K562 (cell line): ENCODE data around the gene CACNA1A. TPM values are rescaled to one million over a fixed set of nuclear protein-coding genes. Genes with fewer than 3 reads are reported as not detected.
A peak's percentile ranks its signal among the peaks of the same experiment; 100 is the strongest.

ENCODE experiments used
- BRD4 ChIP-seq: fragments of 200-600 bp; sonication (generic); IDR thresholded peaks from 2 replicates; pipeline ENCODE4 v1.6.1; 2017; ENCODE audit warnings: inconsistent platforms
- EGR1 ChIP-seq: fragments of 450-650 bp; conservative IDR thresholded peaks from 2 replicates; pipeline ENCODE4 v1.6.1; 2017; ENCODE audit warnings: mild to moderate bottlenecking
- GTF2E2 ChIP-seq: fragments of 200-800 bp; sonication (Bioruptor generic); IDR thresholded peaks from 2 replicates; pipeline ENCODE4 v1.6.1; 2016; ENCODE audit warnings: missing genetic modification characterization, missing compliant biosample characterization
- KDM5B ChIP-seq: fragments of 200-600 bp; sonication (generic); IDR thresholded peaks from 2 replicates; pipeline ENCODE4 v1.6.1; 2012; ENCODE audit warnings: low read depth, mild to moderate bottlenecking, moderate library complexity, low read length, control low read depth, inconsistent platforms; ENCODE audit not compliant: insufficient replicate concordance
- LCOR ChIP-seq: sonication (generic); formaldehyde crosslinking; IDR thresholded peaks from 2 replicates; pipeline ENCODE4 v1.8.0; 2022; ENCODE audit warnings: mild to moderate bottlenecking, missing genetic modification reagents
- NR1H2 ChIP-seq: sonication (generic); formaldehyde crosslinking; IDR thresholded peaks from 2 replicates; pipeline ENCODE4 v1.4.0; 2020; ENCODE audit warnings: mild to moderate bottlenecking, missing genetic modification reagents
- RNF2 ChIP-seq: sonication (generic); IDR thresholded peaks from 2 replicates; pipeline ENCODE4 v1.6.1; 2016
- SLC30A9 ChIP-seq: fragments of 250-450 bp; sonication (Bioruptor Pico); IDR thresholded peaks from 2 replicates; pipeline ENCODE4 v1.8.0; 2022; ENCODE audit warnings: mild to moderate bottlenecking, moderate library complexity
- STAT5A ChIP-seq: IDR thresholded peaks from 2 replicates; pipeline ENCODE4 v1.6.1; 2012; ENCODE audit warnings: low read length, inconsistent platforms, borderline replicate concordance
- TAF15 ChIP-seq: fragments of 200-400 bp; formaldehyde crosslinking; IDR thresholded peaks from 2 replicates; pipeline ENCODE4 v1.6.1; 2017; ENCODE audit warnings: mild to moderate bottlenecking, low read depth, low read length, moderate library complexity
- TARDBP ChIP-seq: fragments of 450-650 bp; IDR thresholded peaks from 2 replicates; pipeline ENCODE4 v1.6.1; 2016
- TCF3 ChIP-seq: sonication (generic); formaldehyde crosslinking; IDR thresholded peaks from 2 replicates; pipeline ENCODE4 v1.4.0; 2020; ENCODE audit warnings: mild to moderate bottlenecking, missing genetic modification reagents
- ZC3H8 ChIP-seq: fragments of 450-650 bp; IDR thresholded peaks from 2 replicates; pipeline ENCODE4 v1.6.1; 2017
- ZNF197 ChIP-seq: fragments of 200-800 bp; sonication (Bioruptor generic); IDR thresholded peaks from 2 replicates; pipeline ENCODE4 v1.6.1; 2016; ENCODE audit warnings: low read depth, missing genetic modification characterization, missing compliant biosample characterization
- ZSCAN29 ChIP-seq: fragments of 450-650 bp; IDR thresholded peaks from 2 replicates; pipeline ENCODE4 v1.6.1; 2017
- polyA plus RNA-seq, 8 experiments: library from polyadenylated mRNA; depleted of rRNA in 4 of 8; stranded (reverse) in 5 of 8; unstranded in 3 of 8; fragments of >200 nt; fragmentation: Nextera tagmentation in 2 of 8; fragmentation: Illumina TruSeq in 1 of 8; extraction: Ambion mirVana in 2 of 8; extraction: Trizol in 1 of 8; gene quantifications; 2 replicates each; pipeline versions ENCODE4 v1.2.1 to v1.2.3, GENCODE V29; 2011 to 2014; ENCODE audit warnings: inconsistent platforms in 1 of 8, missing spikeins in 1 of 8
- total RNA-seq, 7 experiments: library from RNA; depleted of rRNA in 6 of 7; stranded (reverse); fragments of >200 nt in 6 of 7; fragmentation: Illumina TruSeq in 2 of 7; extraction: Trizol in 2 of 7; gene quantifications; 2 replicates each; pipeline versions ENCODE4 v1.2.1 to v1.2.3, GENCODE V29; 2011 to 2021; ENCODE audit warnings: low replicate concordance in 1 of 7
- TF ChIP-seq, protein P1 (sequence below): fragments of 450-650 bp; IDR thresholded peaks from 2 replicates; pipeline ENCODE4 v1.6.1; 2016
- TF ChIP-seq, protein P2 (sequence below): fragments of 250-450 bp; sonication (Bioruptor Pico); IDR thresholded peaks from 2 replicates; pipeline ENCODE4 v1.4.0; 2020
- TF ChIP-seq, protein P3 (sequence below): fragments of 250-450 bp; sonication (Bioruptor Pico); IDR thresholded peaks from 2 replicates; pipeline ENCODE4 v1.4.0; 2020; ENCODE audit warnings: mild to moderate bottlenecking, moderate library complexity
- TF ChIP-seq, protein P4 (sequence below): fragments of 250-450 bp; sonication (Bioruptor Pico); IDR thresholded peaks from 2 replicates; pipeline ENCODE4 v1.5.0; 2021; ENCODE audit warnings: mild to moderate bottlenecking, borderline replicate concordance

CACNA1A gene
- total and polyA plus RNA-seq, 9 of the 15 experiments (the other 6 are each of a cell fraction or from before 2014, with no cell fraction given): 0.03 to 0.20 (median 0.09) TPM; not detected in 1

DNA sequence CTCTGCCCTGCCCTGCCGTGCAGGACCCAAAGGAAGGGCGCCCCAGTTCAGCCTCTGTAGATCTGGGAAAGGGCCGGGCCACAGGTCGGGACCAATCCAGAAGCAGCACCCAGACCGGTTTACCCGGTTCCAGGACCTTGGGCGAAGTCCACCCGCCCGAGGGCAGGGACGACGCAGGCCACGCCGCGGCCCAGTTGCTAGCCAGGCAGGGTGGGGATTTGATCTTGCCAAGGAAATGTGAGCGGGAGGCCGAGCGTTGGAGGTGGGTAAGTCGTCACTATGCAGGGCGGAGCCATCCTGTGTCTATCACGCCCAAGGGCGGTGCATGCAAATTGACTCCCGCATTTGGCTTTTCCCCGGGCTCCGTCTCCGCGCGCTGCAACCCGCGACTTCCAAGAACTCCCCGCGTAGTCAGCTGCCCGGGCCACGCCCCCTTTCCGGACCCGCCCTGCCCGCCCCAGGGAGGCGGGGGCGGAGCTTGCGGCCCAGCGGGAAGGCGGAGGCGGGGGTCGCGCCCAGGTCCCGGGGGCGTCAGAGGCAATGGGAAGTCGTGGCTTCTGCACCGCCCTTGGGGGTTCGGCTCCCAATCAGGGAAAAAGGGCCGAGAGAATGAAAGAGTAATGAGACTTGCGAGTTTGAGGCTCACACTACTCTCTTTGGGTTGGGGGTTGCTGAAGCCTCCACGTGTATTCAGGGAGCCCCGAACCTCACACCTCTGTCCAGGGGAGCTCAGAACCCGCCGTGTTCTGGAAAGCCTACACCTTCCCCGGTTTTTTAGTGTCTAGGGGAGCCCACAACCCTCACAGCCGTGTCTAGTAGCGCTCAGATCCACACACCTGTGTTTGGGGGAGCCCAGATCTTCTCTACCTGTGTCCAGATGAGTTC, 343.3 kb downstream of the CACNA1A start (continued):
- peak; percentile 63; the same call in 1 of the 2 replicates for TF ChIP-seq LCOR (CRISPR knock-in tag)
- TF ChIP-seq, protein P1, sequence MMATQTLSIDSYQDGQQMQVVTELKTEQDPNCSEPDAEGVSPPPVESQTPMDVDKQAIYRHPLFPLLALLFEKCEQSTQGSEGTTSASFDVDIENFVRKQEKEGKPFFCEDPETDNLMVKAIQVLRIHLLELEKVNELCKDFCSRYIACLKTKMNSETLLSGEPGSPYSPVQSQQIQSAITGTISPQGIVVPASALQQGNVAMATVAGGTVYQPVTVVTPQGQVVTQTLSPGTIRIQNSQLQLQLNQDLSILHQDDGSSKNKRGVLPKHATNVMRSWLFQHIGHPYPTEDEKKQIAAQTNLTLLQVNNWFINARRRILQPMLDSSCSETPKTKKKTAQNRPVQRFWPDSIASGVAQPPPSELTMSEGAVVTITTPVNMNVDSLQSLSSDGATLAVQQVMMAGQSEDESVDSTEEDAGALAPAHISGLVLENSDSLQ: peak; percentile 97
- peak; percentile 18; the same call in 1 of the 2 replicates for TF ChIP-seq BRD4
- TF ChIP-seq ZNF197 (CRISPR knock-in tag): 0 out of 2 replicates have a peak, but pooled peaks have one; percentile 35
- TF ChIP-seq, protein P2, sequence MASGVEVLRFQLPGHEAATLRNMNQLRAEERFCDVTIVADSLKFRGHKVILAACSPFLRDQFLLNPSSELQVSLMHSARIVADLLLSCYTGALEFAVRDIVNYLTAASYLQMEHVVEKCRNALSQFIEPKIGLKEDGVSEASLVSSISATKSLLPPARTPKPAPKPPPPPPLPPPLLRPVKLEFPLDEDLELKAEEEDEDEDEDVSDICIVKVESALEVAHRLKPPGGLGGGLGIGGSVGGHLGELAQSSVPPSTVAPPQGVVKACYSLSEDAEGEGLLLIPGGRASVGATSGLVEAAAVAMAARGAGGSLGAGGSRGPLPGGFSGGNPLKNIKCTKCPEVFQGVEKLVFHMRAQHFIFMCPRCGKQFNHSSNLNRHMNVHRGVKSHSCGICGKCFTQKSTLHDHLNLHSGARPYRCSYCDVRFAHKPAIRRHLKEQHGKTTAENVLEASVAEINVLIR (CRISPR knock-in tag): peak; percentile 14; the same call in 1 of the 2 replicates
- TF ChIP-seq STAT5A: peak; percentile 51
- TF ChIP-seq TCF3 (CRISPR knock-in tag): 0 out of 2 replicates have a peak, but pooled peaks have one; percentile 3
- TF ChIP-seq, protein P3, sequence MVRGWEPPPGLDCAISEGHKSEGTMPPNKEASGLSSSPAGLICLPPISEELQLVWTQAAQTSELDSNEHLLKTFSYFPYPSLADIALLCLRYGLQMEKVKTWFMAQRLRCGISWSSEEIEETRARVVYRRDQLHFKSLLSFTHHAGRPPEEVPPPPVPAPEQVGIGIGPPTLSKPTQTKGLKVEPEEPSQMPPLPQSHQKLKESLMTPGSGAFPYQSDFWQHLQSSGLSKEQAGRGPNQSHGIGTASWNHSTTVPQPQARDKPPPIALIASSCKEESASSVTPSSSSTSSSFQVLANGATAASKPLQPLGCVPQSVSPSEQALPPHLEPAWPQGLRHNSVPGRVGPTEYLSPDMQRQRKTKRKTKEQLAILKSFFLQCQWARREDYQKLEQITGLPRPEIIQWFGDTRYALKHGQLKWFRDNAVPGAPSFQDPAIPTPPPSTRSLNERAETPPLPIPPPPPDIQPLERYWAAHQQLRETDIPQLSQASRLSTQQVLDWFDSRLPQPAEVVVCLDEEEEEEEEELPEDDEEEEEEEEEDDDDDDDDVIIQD (CRISPR knock-in tag): 0 out of 2 replicates have a peak, but pooled peaks have one; percentile 47
- TF ChIP-seq KDM5B: peak; percentile 91
- no peak for TF ChIP-seq TARDBP
- no peak for TF ChIP-seq TAF15
- TF ChIP-seq SLC30A9 (CRISPR knock-in tag): no peak
- no peak for TF ChIP-seq ZC3H8
- TF ChIP-seq ZSCAN29: no peak
- TF ChIP-seq EGR1: peak; percentile 99
- TF ChIP-seq GTF2E2 (tag): no peak
- TF ChIP-seq NR1H2 (CRISPR knock-in tag): 0 out of 2 replicates have a peak, but pooled peaks have one; percentile 3
- TF ChIP-seq RNF2: peak; percentile 73
- TF ChIP-seq, protein P4, sequence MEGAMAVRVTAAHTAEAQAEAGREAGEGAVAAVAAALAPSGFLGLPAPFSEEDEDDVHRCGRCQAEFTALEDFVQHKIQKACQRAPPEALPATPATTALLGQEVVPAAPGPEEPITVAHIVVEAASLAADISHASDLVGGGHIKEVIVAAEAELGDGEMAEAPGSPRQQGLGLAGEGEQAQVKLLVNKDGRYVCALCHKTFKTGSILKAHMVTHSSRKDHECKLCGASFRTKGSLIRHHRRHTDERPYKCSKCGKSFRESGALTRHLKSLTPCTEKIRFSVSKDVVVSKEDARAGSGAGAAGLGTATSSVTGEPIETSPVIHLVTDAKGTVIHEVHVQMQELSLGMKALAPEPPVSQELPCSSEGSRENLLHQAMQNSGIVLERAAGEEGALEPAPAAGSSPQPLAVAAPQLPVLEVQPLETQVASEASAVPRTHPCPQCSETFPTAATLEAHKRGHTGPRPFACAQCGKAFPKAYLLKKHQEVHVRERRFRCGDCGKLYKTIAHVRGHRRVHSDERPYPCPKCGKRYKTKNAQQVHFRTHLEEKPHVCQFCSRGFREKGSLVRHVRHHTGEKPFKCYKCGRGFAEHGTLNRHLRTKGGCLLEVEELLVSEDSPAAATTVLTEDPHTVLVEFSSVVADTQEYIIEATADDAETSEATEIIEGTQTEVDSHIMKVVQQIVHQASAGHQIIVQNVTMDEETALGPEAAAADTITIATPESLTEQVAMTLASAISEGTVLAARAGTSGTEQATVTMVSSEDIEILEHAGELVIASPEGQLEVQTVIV: no peak
